ENCODE data around the gene BPIFA1. TPM values are rescaled to one million over a fixed set of nuclear protein-coding genes. Genes with fewer than 3 reads are reported as not detected.

BPIFA1 gene
- total RNA-seq, 1 experiment from 2014 or later: not detected

- no peak overlapping the region for H3K4me3 Mint-ChIP-seq (ENCODE audit: unreplicated experiment)
- TF ChIP-seq CTCF (IDR thresholded peaks at IDR 0.05; ENCODE audit: unreplicated experiment): no peak
- ChIA-PET POLR2A (no interaction called here), CTCF (interaction anchor here (2.5 kb wide), 1 partner anchor 11 kb away, joined by 8 read pairs; no protein-coding TSS in a partner anchor)
- BruUV-seq (replicated peaks): no TSS peak
- peaks cover 38% of the 10 kb centered on the region for H3K27me3 Mint-ChIP-seq (ENCODE audit: insufficient read depth, unreplicated experiment)
- no peak overlapping the region for H3K27ac Mint-ChIP-seq (ENCODE audit: low read depth, unreplicated experiment)
- H3K4me1 Mint-ChIP-seq (ENCODE audit: insufficient read depth, unreplicated experiment): no peaks in the 10 kb centered on the region
- intact Hi-C loops (cut with micrococcal nuclease): no loop called here
- no peak for DNase-seq (ENCODE audit: unreplicated experiment)
- no peaks in the 10 kb centered on the region for H3K36me3 Mint-ChIP-seq (ENCODE audit: insufficient read depth, unreplicated experiment)
- peaks cover 8% of the 10 kb centered on the region for H3K9me3 Mint-ChIP-seq (ENCODE audit: unreplicated experiment)
These were observed 15.7 kb downstream of the BPIFA1 start for GRCh38 chr20:33251496-33251895.

GRCh38 chr20:33252460-33252859 lies 16.7 kb downstream of the BPIFA1 start:
- BruUV-seq (replicated peaks): no TSS peak
- Mint-ChIP-seq H3K9me3 (ENCODE audit: unreplicated experiment) (peaks cover 8% of the 10 kb centered on the region), H3K27me3 (ENCODE audit: insufficient read depth, unreplicated experiment) (peaks cover 44% of the 10 kb centered on the region), H3K27ac (ENCODE audit: low read depth, unreplicated experiment) (no peak overlapping the region), H3K36me3 (ENCODE audit: insufficient read depth, unreplicated experiment) (no peaks in the 10 kb centered on the region), H3K4me1 (ENCODE audit: insufficient read depth, unreplicated experiment) (no peaks in the 10 kb centered on the region), H3K4me3 (ENCODE audit: unreplicated experiment) (no peak overlapping the region)
- DNase-seq (ENCODE audit: unreplicated experiment): no peak
- CTCF ChIA-PET: interaction anchor here (0.6 to 2.5 kb wide), 2 partner anchors 10 to 16 kb away, joined by 7 to 8 read pairs; no protein-coding TSS in a partner anchor
- intact Hi-C loops (cut with micrococcal nuclease): no loop called here
- TF ChIP-seq CTCF (IDR thresholded peaks at IDR 0.05; ENCODE audit: unreplicated experiment): no peak
- POLR2A ChIA-PET: no interaction called here

- Mint-ChIP-seq H3K27me3 (ENCODE audit: insufficient read depth, unreplicated experiment) (peaks cover 50% of the 10 kb centered on the region), H3K4me1 (ENCODE audit: insufficient read depth, unreplicated experiment) (no peaks in the 10 kb centered on the region), H3K36me3 (ENCODE audit: insufficient read depth, unreplicated experiment) (no peaks in the 10 kb centered on the region), H3K9me3 (ENCODE audit: unreplicated experiment) (peaks cover 8% of the 10 kb centered on the region), H3K4me3 (ENCODE audit: unreplicated experiment) (no peak overlapping the region), H3K27ac (ENCODE audit: low read depth, unreplicated experiment) (no peak overlapping the region)
- no TSS peak for BruUV-seq (replicated peaks)
- ChIA-PET POLR2A (no interaction called here), CTCF (no interaction called here)
- TF ChIP-seq CTCF (IDR thresholded peaks at IDR 0.05; ENCODE audit: unreplicated experiment): no peak
- intact Hi-C loops (cut with micrococcal nuclease): no loop called here
- DNase-seq (ENCODE audit: unreplicated experiment): no peak
These were observed 19.2 kb downstream of the BPIFA1 start for GRCh38 chr20:33255005-33255404.

- peaks cover 72% of the 10 kb centered on the region for H3K27me3 Mint-ChIP-seq (ENCODE audit: insufficient read depth, unreplicated experiment)
- H3K36me3 Mint-ChIP-seq (ENCODE audit: insufficient read depth, unreplicated experiment): no peaks in the 10 kb centered on the region
- intact Hi-C loops (cut with micrococcal nuclease): no loop called here
- no peak for TF ChIP-seq CTCF (IDR thresholded peaks at IDR 0.05; ENCODE audit: unreplicated experiment)
- no peak for DNase-seq (ENCODE audit: unreplicated experiment)
- no peak overlapping the region for H3K4me3 Mint-ChIP-seq (ENCODE audit: unreplicated experiment)
- H3K27ac Mint-ChIP-seq (ENCODE audit: low read depth, unreplicated experiment): no peak overlapping the region
- H3K9me3 Mint-ChIP-seq (ENCODE audit: unreplicated experiment): peaks cover 8% of the 10 kb centered on the region
- no TSS peak for BruUV-seq (replicated peaks)
- peaks cover 4% of the 10 kb centered on the region for H3K4me1 Mint-ChIP-seq (ENCODE audit: insufficient read depth, unreplicated experiment)
- CTCF ChIA-PET: interaction anchor here (0.6 to 1.5 kb wide), 3 partner anchors 31 to 356 kb away, joined by 4 to 5 read pairs (median 4); no protein-coding TSS in a partner anchor
- POLR2A ChIA-PET: no interaction called here
These were observed 21.4 kb downstream of the BPIFA1 start for GRCh38 chr20:33257237-33257636.
